ENCODE measurements around the gene PRDM16. TPM values are rescaled to one million over a fixed set of nuclear protein-coding genes. Genes with fewer than 3 reads are reported as not detected.

Gene PRDM16
- total and polyA plus RNA-seq, 2 of the 8 experiments (the other 6 are each of a cell fraction or from before 2014, with no cell fraction given) = 0.39 to 0.43 TPM

GRCh38 chr1:3149277-3149676 is 80.3 kb downstream of the PRDM16 start (continued):
- TF ChIP-seq USF2 (IDR thresholded peaks at IDR 0.05; ENCODE audit: low read length) = no peak
- TF ChIP-seq ASH2L (IDR thresholded peaks at IDR 0.05; ENCODE audit: low read length) = no peak

All from H1 (cell line).